KG1 (cell line): Measurements from ENCODE around the gene INSC.

Experiments
- DNase-seq: peaks from one replicate; lab custom pipeline; 2025; lab: John Stamatoyannopoulos, UW

INSC gene

GRCh38 chr11:15109602-15110001 lies 5.1 kb upstream of the INSC start:
- DNase-seq = no peak

- no peak for DNase-seq
These were observed 3.5 kb upstream of the INSC start for GRCh38 chr11:15111215-15111614.

- DNase-seq = no peak
These were observed 2.6 kb upstream of the INSC start for GRCh38 chr11:15112131-15112541.

- peak; percentile 35 for DNase-seq
These were observed 1.3 kb upstream of the INSC start for GRCh38 chr11:15113381-15113780.

- DNase-seq = no peak
These were observed 963 bp downstream of the INSC start for GRCh38 chr11:15115686-15116085.

GRCh38 chr11:15117751-15118150 lies 3.0 kb downstream of the INSC start:
- DNase-seq = no peak

- no peak for DNase-seq
These were observed 3.7 kb downstream of the INSC start for GRCh38 chr11:15118431-15118830.

GRCh38 chr11:15119352-15119751 lies 4.6 kb downstream of the INSC start:
- no peak for DNase-seq

- no peak for DNase-seq
These were observed 5.1 kb downstream of the INSC start for GRCh38 chr11:15119826-15120225.

- DNase-seq = no peak
These were observed 9.1 kb downstream of the INSC start for GRCh38 chr11:15123849-15124248.

- no peak for DNase-seq
These were observed 9.8 kb downstream of the INSC start for GRCh38 chr11:15124528-15124927.

- no peak for DNase-seq
These were observed 12.6 kb downstream of the INSC start for GRCh38 chr11:15127341-15127740.

GRCh38 chr11:15128621-15129020 lies 13.9 kb downstream of the INSC start:
- DNase-seq = no peak

GRCh38 chr11:15136166-15136565 lies 21.4 kb downstream of the INSC start:
- DNase-seq = no peak

- no peak for DNase-seq
These were observed 24.5 kb downstream of the INSC start for GRCh38 chr11:15139096-15139770.

- DNase-seq = no peak
These were observed 25.4 kb downstream of the INSC start for GRCh38 chr11:15139958-15140659.

GRCh38 chr11:15141381-15141780 lies 26.7 kb downstream of the INSC start:
- no peak for DNase-seq

- no peak for DNase-seq
These were observed 28.1 kb downstream of the INSC start for GRCh38 chr11:15142838-15143237.

GRCh38 chr11:15143855-15144254 lies 29.1 kb downstream of the INSC start:
- no peak for DNase-seq

GRCh38 chr11:15144347-15144746 lies 29.6 kb downstream of the INSC start:
- DNase-seq = no peak

GRCh38 chr11:15145151-15145550 lies 30.4 kb downstream of the INSC start:
- no peak for DNase-seq

- DNase-seq = no peak
These were observed 30.9 kb downstream of the INSC start for GRCh38 chr11:15145615-15146014.

GRCh38 chr11:15146271-15147003 lies 31.7 kb downstream of the INSC start:
- no peak for DNase-seq
